H1 (cell line): Measurements from ENCODE around the gene CIT. TPM values are rescaled to one million over a fixed set of nuclear protein-coding genes. Genes with fewer than 3 reads are reported as not detected.

Experiments
- CTCF ChIA-PET: fragments of 300-600 bp; sonication (Branson Sonifier 250); formaldehyde crosslinking; loops from one replicate; lab custom pipeline; 2021; ENCODE audit not compliant: partially characterized antibody; lab: Charles Lee
- POLR2A ChIA-PET: fragments of 300-600 bp; sonication (Branson Sonifier 250); formaldehyde crosslinking; loops from one replicate; lab custom pipeline; 2021; ENCODE audit warnings: inconsistent platforms; ENCODE audit not compliant: partially characterized antibody; lab: Charles Lee
- DNase-seq, 2 experiments: peaks; one replicate each; pipeline versions ENCODE4 v3.0.0 to v3.0.0-alpha.2; 2010 to 2022; ENCODE audit warnings: low spot score in 2 of 2, low read depth in 1 of 2, mixed read lengths in 1 of 2
- FAIRE-seq: peaks from 2 replicates; lab custom pipeline; 2011; peaks lifted over from hg19 to GRCh38; lab: Jason Lieb, UNC
- H2AFZ ChIP-seq: 2 replicates; pipeline ENCODE4 v1.8.1; 2012; ENCODE audit warnings: low read length, inconsistent platforms
- H2AK5ac ChIP-seq: 2 replicates; pipeline ENCODE4 v1.6.1; 2013; ENCODE audit warnings: low read depth, low read length
- H2BK120ac ChIP-seq: replicated peaks from 2 replicates; pipeline ENCODE3; 2013; ENCODE audit warnings: low read depth, low read length, inconsistent platforms
- H2BK12ac ChIP-seq: 2 replicates; pipeline ENCODE4 v1.6.1; 2013; ENCODE audit warnings: low read depth, low read length
- H2BK15ac ChIP-seq: 2 replicates; pipeline ENCODE4 v1.6.1; 2013; ENCODE audit warnings: low read length
- H2BK20ac ChIP-seq: 2 replicates; pipeline ENCODE4 v1.6.1; 2013; ENCODE audit warnings: low read length
- H2BK5ac ChIP-seq: 2 replicates; pipeline ENCODE4 v1.6.1; 2013; ENCODE audit warnings: low read depth, low read length
- H3K14ac ChIP-seq: 2 replicates; pipeline ENCODE4 v1.6.1; 2013; ENCODE audit warnings: inconsistent platforms; ENCODE audit not compliant: insufficient read length
- H3K18ac ChIP-seq: 2 replicates; pipeline ENCODE4 v1.6.1; 2013; ENCODE audit warnings: low read length; ENCODE audit errors: extremely low read depth
- H3K23ac ChIP-seq: 2 replicates; pipeline ENCODE4 v1.6.1; 2013; ENCODE audit warnings: inconsistent platforms; ENCODE audit not compliant: insufficient read length
- H3K23me2 ChIP-seq: 2 replicates; pipeline ENCODE4 v1.6.1; 2013; ENCODE audit warnings: low read depth, low read length
- H3K27ac ChIP-seq: 2 replicates; pipeline ENCODE4 v1.6.1; 2011; ENCODE audit warnings: low read depth, low read length, inconsistent platforms
- H3K27me3 ChIP-seq, 4 experiments: replicated peaks in 1 of 4; 1 replicate in 1 of 4; 2 replicates in 3 of 4; pipeline versions ENCODE4 v1.6.1 to v1.8.1; 2011 to 2013; ENCODE audit warnings: low read length in 3 of 4, mild to moderate bottlenecking in 3 of 4, inconsistent platforms in 2 of 4, mixed read lengths in 2 of 4, moderate library complexity in 1 of 4; ENCODE audit not compliant: control insufficient read depth in 3 of 4, insufficient read depth in 3 of 4; ENCODE audit errors: extremely low read depth in 1 of 4
- H3K36me3 ChIP-seq, 4 experiments: 2 replicates each; pipeline versions ENCODE4 v1.6.1 to v1.8.1; 2011 to 2013; ENCODE audit warnings: mild to moderate bottlenecking in 4 of 4, low read length in 3 of 4, moderate library complexity in 2 of 4, control low read depth in 1 of 4, inconsistent platforms in 1 of 4; ENCODE audit not compliant: insufficient read depth in 4 of 4, control insufficient read depth in 2 of 4
- H3K4ac ChIP-seq: replicated peaks from 2 replicates; pipeline ENCODE3; 2013; ENCODE audit warnings: low read length, low read depth, mixed read lengths, inconsistent platforms; ENCODE audit not compliant: insufficient read length
- H3K4me1 ChIP-seq, 4 experiments: replicated peaks in 1 of 4; 1 replicate in 1 of 4; 2 replicates in 3 of 4; pipeline versions ENCODE4 v1.6.1 to v1.8.1; 2011 to 2013; ENCODE audit warnings: low read length in 3 of 4, inconsistent platforms in 2 of 4, mixed read lengths in 1 of 4; ENCODE audit not compliant: insufficient read depth in 4 of 4, control insufficient read depth in 3 of 4
- H3K4me2 ChIP-seq, 2 experiments: 2 replicates each; pipeline versions ENCODE4 v1.6.1 to v1.8.1; 2011 to 2013; ENCODE audit warnings: low read depth in 2 of 2, low read length in 2 of 2, control low read depth in 1 of 2, inconsistent platforms in 1 of 2, mild to moderate bottlenecking in 1 of 2; ENCODE audit not compliant: insufficient read depth in 1 of 2
- H3K4me3 ChIP-seq, 4 experiments: fragments of 200-600, 300-600 bp in 1 of 4; sonication (generic), shearing (Covaris generic), sonication (Bioruptor Twin) in 1 of 4; 2 replicates each; pipeline versions ENCODE4 v1.5.1 to v1.8.1; 2011 to 2016; ENCODE audit warnings: low read length in 4 of 4, low read depth in 3 of 4, control low read depth in 2 of 4, inconsistent platforms in 2 of 4, mild to moderate bottlenecking in 2 of 4, mixed read lengths in 1 of 4, moderate library complexity in 1 of 4; ENCODE audit not compliant: insufficient read depth in 2 of 4; ENCODE audit errors: extremely low read depth in 1 of 4
- H3K56ac ChIP-seq: replicated peaks from 2 replicates; pipeline ENCODE3; 2013; ENCODE audit warnings: low read depth, mild to moderate bottlenecking, mixed read lengths, low read length, inconsistent platforms; ENCODE audit not compliant: insufficient read length
- H3K79me1 ChIP-seq: 2 replicates; pipeline ENCODE4 v1.6.1; 2013; ENCODE audit warnings: low read depth, low read length, control low read depth
- H3K79me2 ChIP-seq, 2 experiments: 2 replicates each; pipeline versions ENCODE4 v1.6.1 to v1.8.1; 2012 to 2013; ENCODE audit warnings: low read length in 2 of 2, mild to moderate bottlenecking in 2 of 2, inconsistent platforms in 1 of 2; ENCODE audit not compliant: insufficient read depth in 2 of 2, control insufficient read depth in 1 of 2
- H3K9ac ChIP-seq, 4 experiments: replicated peaks in 1 of 4; 1 replicate in 1 of 4; 2 replicates in 3 of 4; pipeline versions ENCODE4 v1.6.1 to v1.8.1; 2011 to 2013; ENCODE audit warnings: low read depth in 3 of 4, low read length in 3 of 4, control low read depth in 2 of 4, mild to moderate bottlenecking in 2 of 4, moderate library complexity in 2 of 4, inconsistent platforms in 1 of 4; ENCODE audit errors: extremely low read depth in 1 of 4
- H3K9me3 ChIP-seq, 2 experiments: 2 replicates each; pipeline versions ENCODE4 v1.6.1 to v1.8.1; 2012 to 2013; ENCODE audit warnings: mild to moderate bottlenecking in 2 of 2, moderate library complexity in 2 of 2, control low read depth in 1 of 2, inconsistent platforms in 1 of 2, low read depth in 1 of 2, low read length in 1 of 2, mixed read lengths in 1 of 2; ENCODE audit not compliant: insufficient read depth in 2 of 2
- H4K20me1 ChIP-seq, 2 experiments: replicated peaks in 1 of 2; 2 replicates each; pipeline versions ENCODE3 to v1.8.1; 2011 to 2013; ENCODE audit warnings: inconsistent platforms in 2 of 2, low read length in 2 of 2, mild to moderate bottlenecking in 1 of 2; ENCODE audit not compliant: insufficient read depth in 2 of 2, control insufficient read depth in 1 of 2
- H4K5ac ChIP-seq: 2 replicates; pipeline ENCODE4 v1.6.1; 2013; ENCODE audit warnings: low read length, low read depth, mixed read lengths, inconsistent platforms; ENCODE audit not compliant: insufficient read length
- H4K8ac ChIP-seq: 2 replicates; pipeline ENCODE4 v1.8.0; 2013; ENCODE audit warnings: mild to moderate bottlenecking, moderate library complexity, low read length, inconsistent platforms; ENCODE audit not compliant: insufficient read depth; ENCODE audit errors: extremely low read depth
- H4K91ac ChIP-seq: replicated peaks from 2 replicates; pipeline ENCODE3; 2013; ENCODE audit warnings: low read length, mixed read lengths, inconsistent platforms; ENCODE audit not compliant: insufficient read length
- ASH2L ChIP-seq: fragments of 200-600, 300-600 bp; sonication (generic); IDR thresholded peaks from one replicate; pipeline ENCODE4 v1.7.1; 2017; ENCODE audit warnings: low read length
- ATF3 ChIP-seq: IDR thresholded peaks from 2 replicates; pipeline ENCODE4 v1.6.1; 2011; ENCODE audit warnings: low read depth, mild to moderate bottlenecking, low read length; ENCODE audit not compliant: insufficient read depth
- EGR1 ChIP-seq: IDR thresholded peaks from 2 replicates; pipeline ENCODE4 v1.6.1; 2011; ENCODE audit warnings: low read depth, low read length, borderline replicate concordance
- EZH2 ChIP-seq: fragments of 200-600 bp; sonication (generic); IDR thresholded peaks from 2 replicates; pipeline ENCODE4 v1.7.1; 2012; ENCODE audit warnings: low read depth, mild to moderate bottlenecking, moderate library complexity, low read length, inconsistent platforms; ENCODE audit not compliant: severe bottlenecking
- MAX ChIP-seq: IDR thresholded peaks from 2 replicates; pipeline ENCODE4 v1.6.1; 2012; ENCODE audit warnings: inconsistent platforms
- SP1 ChIP-seq: IDR thresholded peaks from 2 replicates; pipeline ENCODE4 v1.6.1; 2011; ENCODE audit warnings: low read depth, low read length
- TEAD4 ChIP-seq: IDR thresholded peaks from 2 replicates; pipeline ENCODE4 v1.6.1; 2012; ENCODE audit warnings: low read depth, low read length, inconsistent platforms, mixed read lengths
- WGBS, 2 experiments: shearing (Covaris generic) in 1 of 2; methylation state at CpG; one replicate each; pipeline versions ENCODE4 v1.1.6 to v1.1.7; 2013 to 2015; ENCODE audit warnings: low lambda C conversion rate in 2 of 2, mixed read lengths in 2 of 2, inconsistent platforms in 1 of 2, low coverage in 1 of 2, missing lambda C conversion rate in 1 of 2; ENCODE audit not compliant: insufficient replicate concordance in 2 of 2, insufficient coverage in 1 of 2, insufficient read length in 1 of 2; ENCODE audit errors: extremely low coverage in 1 of 2, missing lambda C conversion rate in 1 of 2; 5-methylcytosine and 5-hydroxymethylcytosine counted together
- polyA plus RNA-seq, 7 experiments: library from polyadenylated mRNA; depleted of rRNA in 3 of 7; stranded (reverse) in 5 of 7; unstranded in 2 of 7; fragments of >200 nt in 5 of 7; fragments of 200-250 nt in 2 of 7; gene quantifications; 1 replicate in 5 of 7; 2 replicates in 1 of 7; 4 replicates in 1 of 7; pipeline versions ENCODE4 v1.2.1 to v1.2.3, GENCODE V29; 2011 to 2013; ENCODE audit warnings: missing spikeins in 2 of 7, mixed read lengths in 2 of 7
- total RNA-seq: library from RNA; stranded (reverse); fragmentation: NEBNext Ultra II Directional; extraction: Animal tissue kit (Norgen Biotek cat#: 25700); gene quantifications from 2 replicates; pipeline ENCODE4 v1.2.1, GENCODE V29; 2021

Gene CIT
- total and polyA plus RNA-seq, 2 of the 8 experiments (the other 6 are each of a cell fraction or from before 2014, with no cell fraction given): 17.1 to 60.9 TPM

- Histone ChIP-seq H3K27me3 (no peaks in the 10 kb centered on the region), H3K14ac (no peak overlapping the region), H3K36me3 (no peaks in the 10 kb centered on the region), H3K9ac (no peak overlapping the region), H3K79me2 (no peaks in the 10 kb centered on the region), H3K23ac (no peak overlapping the region), H2BK120ac (no peak overlapping the region), H4K20me1 (no peaks in the 10 kb centered on the region), H2BK20ac (no peak overlapping the region), H3K4me1 (no peaks in the 10 kb centered on the region), H3K4me3 (no peak overlapping the region), H2AFZ (no peak overlapping the region), H4K91ac (no peak overlapping the region), H2AK5ac (no peak overlapping the region), H3K56ac (no peak overlapping the region), H2BK15ac (no peak overlapping the region), H4K8ac (no peak overlapping the region), H2BK5ac (no peak overlapping the region), H3K4me2 (no peak overlapping the region; a peak in 1 of 4 replicates), H2BK12ac (no peak overlapping the region), H4K5ac (no peak overlapping the region), H3K79me1 (no peaks in the 10 kb centered on the region), H3K4ac (no peak overlapping the region), H3K23me2 (no peaks in the 10 kb centered on the region), H3K18ac (no peak overlapping the region), H3K9me3 (no peaks in the 10 kb centered on the region; a peak in 1 of 4 replicates), H3K27ac (no peak overlapping the region)
- DNase-seq (no peak), FAIRE-seq (no peak)
- POLR2A ChIA-PET: interaction anchor here (0.8 to 0.9 kb wide), 3 partner anchors 36 to 247 kb away, joined by 3 read pairs; partner anchors contain the start of gene PRKAB1
- WGBS, 2 experiments: 90% methylated on average over 1 of the region's 1 CpG; no CpG with 5 or more reads in 1 of the 2 experiments
- CTCF ChIA-PET: interaction anchor here (0.6 to 4.9 kb wide), 2 partner anchors 11 to 54 kb away, joined by 3 to 22 read pairs; no protein-coding TSS in a partner anchor
- TF ChIP-seq ATF3: no peak
- 0 out of 2 replicates have a peak, but pooled peaks have one; percentile 33 for TF ChIP-seq TEAD4
- TF ChIP-seq EZH2: no peak
- TF ChIP-seq EGR1: no peak
- TF ChIP-seq MAX: no peak
- TF ChIP-seq SP1: peak; percentile 76
- peak; percentile 20 for TF ChIP-seq ASH2L
- TF ChIP-seq, all 59 proteins: peak for 3
Measured at GRCh38 chr12:119914666-119915065, 37.5 kb upstream of the CIT start.
